GM20000 (cell line): ENCODE results near the gene SLC22A2.

Experiments
- DNase-seq: peaks from one replicate; pipeline ENCODE4 v3.0.0; 2012; ENCODE audit warnings: low spot score
- TF ChIP-seq, protein P1 (sequence below): IDR thresholded peaks from 2 replicates; pipeline ENCODE4 v1.5.1; 2012; ENCODE audit warnings: mild to moderate bottlenecking, control low read depth; ENCODE audit errors: extremely low read depth, missing control alignments

The SLC22A2 gene

DNA sequence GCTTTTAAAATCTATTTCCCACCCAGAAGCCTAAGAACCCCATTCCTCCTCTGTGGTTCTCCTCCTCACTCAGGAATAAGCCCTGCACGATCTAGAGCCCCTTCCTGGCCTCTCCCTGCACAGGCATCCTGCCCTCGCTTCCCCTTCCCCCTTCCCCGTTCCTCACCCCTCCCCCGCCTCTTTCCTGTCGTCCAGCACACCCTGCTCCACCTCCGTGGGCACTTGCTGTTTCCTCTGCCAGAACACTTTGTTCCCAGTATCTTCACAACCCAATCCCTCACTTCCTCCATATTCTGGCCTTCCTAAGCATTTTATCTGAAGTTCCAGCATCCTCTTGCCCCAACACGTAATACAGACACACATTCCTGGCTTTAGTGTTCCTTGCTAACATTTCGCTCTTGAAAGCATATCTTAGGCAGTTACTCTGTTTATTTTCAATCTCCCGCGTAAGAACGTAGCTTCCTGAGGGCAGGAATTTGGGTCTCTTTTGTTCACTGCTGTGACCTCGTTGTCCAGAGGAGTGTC is 20.2 kb upstream of the SLC22A2 start:
- DNase-seq: no peak
- TF ChIP-seq, protein P1, sequence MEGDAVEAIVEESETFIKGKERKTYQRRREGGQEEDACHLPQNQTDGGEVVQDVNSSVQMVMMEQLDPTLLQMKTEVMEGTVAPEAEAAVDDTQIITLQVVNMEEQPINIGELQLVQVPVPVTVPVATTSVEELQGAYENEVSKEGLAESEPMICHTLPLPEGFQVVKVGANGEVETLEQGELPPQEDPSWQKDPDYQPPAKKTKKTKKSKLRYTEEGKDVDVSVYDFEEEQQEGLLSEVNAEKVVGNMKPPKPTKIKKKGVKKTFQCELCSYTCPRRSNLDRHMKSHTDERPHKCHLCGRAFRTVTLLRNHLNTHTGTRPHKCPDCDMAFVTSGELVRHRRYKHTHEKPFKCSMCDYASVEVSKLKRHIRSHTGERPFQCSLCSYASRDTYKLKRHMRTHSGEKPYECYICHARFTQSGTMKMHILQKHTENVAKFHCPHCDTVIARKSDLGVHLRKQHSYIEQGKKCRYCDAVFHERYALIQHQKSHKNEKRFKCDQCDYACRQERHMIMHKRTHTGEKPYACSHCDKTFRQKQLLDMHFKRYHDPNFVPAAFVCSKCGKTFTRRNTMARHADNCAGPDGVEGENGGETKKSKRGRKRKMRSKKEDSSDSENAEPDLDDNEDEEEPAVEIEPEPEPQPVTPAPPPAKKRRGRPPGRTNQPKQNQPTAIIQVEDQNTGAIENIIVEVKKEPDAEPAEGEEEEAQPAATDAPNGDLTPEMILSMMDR: no peak

DNA sequence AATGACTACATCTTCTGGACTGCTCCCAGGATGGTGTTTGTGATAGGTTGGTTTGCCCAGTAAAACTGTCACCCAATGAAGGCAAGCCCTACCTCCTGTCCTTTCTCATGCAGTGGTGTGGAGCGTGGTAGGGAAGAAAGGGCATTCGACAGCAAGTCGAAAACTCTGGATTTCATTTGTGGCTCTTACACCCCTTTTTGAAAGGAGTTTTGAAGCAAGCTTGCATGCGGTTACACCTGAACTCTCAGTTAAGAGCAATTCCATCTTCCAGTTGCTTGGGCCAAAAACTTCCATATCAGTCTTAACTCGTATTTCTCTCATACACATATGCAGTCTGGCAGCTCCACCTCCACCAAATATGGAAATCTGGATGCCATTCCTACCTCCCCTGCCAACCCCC is 19.7 kb upstream of the SLC22A2 start:
- TF ChIP-seq, protein P1: no peak
- no peak for DNase-seq

DNA sequence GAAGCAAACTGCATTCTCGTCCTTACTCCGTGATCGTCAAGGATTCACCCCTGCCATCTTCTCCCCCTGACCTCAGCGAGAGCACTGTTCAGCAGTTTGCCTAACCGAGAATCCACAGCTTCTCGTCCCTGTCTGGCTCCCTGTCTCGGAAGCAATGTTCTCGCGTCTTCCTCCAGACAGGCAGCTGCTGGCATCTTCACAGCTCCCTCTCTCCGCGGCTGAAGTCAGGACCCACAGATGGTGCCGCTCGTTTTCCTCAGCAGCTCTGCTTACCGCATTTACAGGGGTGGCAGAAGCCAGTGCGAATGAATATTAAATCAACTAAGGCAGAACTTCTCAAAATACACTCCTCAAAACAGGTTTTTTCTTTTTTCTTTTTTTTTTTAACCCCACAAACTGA is 18.9 kb upstream of the SLC22A2 start:
- TF ChIP-seq, protein P1: no peak
- no peak for DNase-seq

DNA sequence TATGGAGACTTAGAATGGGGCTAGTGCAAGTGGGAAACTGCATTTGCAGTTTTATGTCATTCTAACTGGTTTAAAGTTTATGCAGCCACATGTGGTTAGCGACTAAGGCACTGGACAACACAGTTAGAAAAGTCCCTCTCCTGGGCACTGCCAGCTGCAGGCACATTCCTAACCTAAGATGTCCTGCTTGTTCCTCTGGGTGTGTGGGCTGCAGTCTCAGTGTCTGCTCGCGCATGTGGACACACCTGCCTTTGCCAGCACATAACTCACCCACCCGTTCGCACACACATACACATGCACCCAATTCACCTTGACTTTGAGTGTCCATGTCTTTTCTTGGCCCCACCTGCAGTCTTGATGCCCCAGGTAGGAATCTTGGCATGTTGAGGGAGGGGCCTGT is 18.5 kb upstream of the SLC22A2 start:
- DNase-seq: no peak
- TF ChIP-seq, protein P1: no peak

DNA sequence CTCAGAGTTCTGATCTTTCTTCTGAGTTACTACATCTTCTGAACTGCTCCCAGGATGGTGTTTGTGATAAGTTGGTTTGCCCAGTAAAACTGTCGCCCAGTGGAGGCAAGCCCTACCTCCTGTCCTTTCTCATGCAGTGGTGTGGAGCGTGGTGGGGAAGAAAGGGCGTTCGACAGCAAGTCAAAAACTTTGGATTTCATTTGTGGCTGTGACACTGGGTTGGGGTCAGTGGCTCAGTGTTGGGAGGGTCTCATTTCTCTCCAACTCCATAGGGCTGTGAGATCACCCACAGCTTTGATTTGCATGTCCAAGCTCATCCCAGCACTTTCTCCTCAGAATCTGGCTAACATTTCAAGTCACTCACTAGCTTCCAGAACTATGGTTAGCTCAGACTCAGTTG is 17.5 kb upstream of the SLC22A2 start:
- no peak for DNase-seq
- TF ChIP-seq, protein P1: no peak

DNA sequence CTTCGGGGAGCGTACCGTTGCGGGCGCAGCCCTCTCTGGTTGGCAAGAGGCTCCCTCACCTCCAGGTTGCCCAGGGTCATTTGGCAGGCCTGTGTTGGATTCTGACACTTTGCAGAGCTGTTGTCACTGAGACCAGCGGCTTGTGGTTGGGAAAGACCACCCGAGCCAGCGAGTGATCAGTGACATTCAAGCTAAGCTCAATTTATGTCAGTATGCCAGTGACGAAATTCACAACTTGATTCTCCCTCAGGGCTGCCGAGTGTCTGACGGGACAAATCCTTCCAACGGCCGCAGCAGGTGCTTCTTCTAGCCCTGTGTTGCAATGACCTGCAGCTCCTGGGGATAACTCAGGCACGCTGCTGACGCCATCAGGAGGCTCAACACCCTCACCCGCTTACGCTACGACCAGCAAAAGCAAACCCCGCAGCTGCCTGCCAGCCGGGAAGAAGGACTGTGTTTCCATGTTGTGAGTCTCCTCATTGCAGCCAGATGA is 16.9 kb upstream of the SLC22A2 start:
- no peak for DNase-seq
- TF ChIP-seq, protein P1: no peak

DNA sequence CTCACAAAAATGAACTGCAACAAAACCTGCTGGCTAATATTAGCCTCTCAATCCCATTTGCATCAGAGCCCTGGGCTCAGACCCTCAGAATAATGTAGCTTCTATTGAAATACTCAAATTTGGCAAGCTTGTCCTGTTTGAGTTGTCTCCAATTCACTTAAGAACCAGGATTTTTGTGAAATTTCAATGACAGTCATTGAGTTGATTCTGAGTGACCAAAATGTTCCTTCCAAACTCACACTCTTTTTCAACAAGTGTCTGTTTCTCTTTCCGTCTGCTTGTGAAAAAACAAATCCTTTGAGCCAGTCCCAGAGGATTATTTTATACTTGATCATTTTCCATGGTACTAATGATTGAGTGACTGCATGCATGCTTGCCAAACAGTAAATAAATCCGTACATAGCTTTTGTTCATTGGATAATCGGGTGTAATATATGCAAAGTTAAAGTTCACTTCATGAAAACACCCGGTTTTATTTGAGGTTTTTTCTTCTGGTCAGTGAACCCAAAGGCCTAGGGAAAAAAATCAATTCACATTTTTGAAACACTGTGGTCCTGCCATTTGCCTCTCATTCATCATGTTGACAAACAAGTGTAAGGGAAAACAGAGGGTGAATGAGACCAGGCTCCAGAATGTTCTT is 16.4 kb upstream of the SLC22A2 start:
- no peak for DNase-seq
- TF ChIP-seq, protein P1: no peak
